Keratinocyte (primary cell): Measurements from ENCODE around the gene ACSM2A.

ENCODE experiments used
- CTCF ChIP-seq, 3 experiments: IDR thresholded peaks in 1 of 3; conservative IDR thresholded peaks in 1 of 3; optimal IDR thresholded peaks in 1 of 3; 2 replicates in 2 of 3; 3 replicates in 1 of 3; pipeline versions ENCODE3 to v1.5.1; 2011; ENCODE audit warnings: low read length in 3 of 3, mild to moderate bottlenecking in 3 of 3, moderate library complexity in 2 of 3, control low read depth in 1 of 3, inconsistent platforms in 1 of 3; ENCODE audit not compliant: insufficient read depth in 2 of 3; ENCODE audit errors: extremely low read depth in 1 of 3
- EZH2 ChIP-seq: IDR thresholded peaks from one replicate; pipeline ENCODE4 v1.6.1; 2012; ENCODE audit warnings: inconsistent platforms, mild to moderate bottlenecking, low read length, moderate library complexity

DNA sequence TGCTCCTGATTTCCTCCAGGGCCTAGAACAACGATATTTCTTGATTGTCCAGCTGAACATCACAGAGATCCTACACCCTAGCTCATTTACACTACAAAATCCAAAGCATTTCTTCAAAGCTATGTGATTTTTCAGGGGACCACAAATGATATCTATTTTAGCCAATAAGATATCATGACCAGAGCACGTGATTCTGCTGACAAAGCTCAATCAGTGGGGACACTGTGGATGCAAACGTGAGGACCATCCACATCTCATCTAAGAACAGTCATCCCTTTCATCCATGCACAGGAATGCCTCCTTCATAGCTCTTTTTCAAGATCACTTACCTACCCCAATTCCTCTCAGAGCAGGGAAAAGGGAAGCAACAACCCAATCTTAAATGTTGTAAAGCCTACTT is 67.9 kb downstream of the ACSM2A start:
- TF ChIP-seq CTCF (optimal IDR thresholded peaks at IDR 0.05 in 1 of 3, IDR thresholded peaks at IDR 0.05 in 1 of 3, conservative IDR thresholded peaks at IDR 0.05 in 1 of 3; ENCODE audit: extremely low read depth in 1 of 3, insufficient read depth in 2 of 3, low read length in 3 of 3) (no peak), EZH2 (no peak)
